Thyroid gland (tissue), 4 donors: ENCODE data around the gene PIGW.

Source experiments
- POLR2A ChIP-seq, 2 donors: fragments of 450-650 bp; IDR thresholded peaks; one replicate each; pipeline ENCODE4 v1.6.1; 2017; ENCODE audit warnings: antibody characterized with exemption in 2 of 2, mild to moderate bottlenecking in 2 of 2, moderate library complexity in 1 of 2
- TF ChIP-seq, protein P1 (sequence below), 6 experiments: fragments of 200-600 bp in 3 of 6; fragments of 450-650 bp in 3 of 6; sonication (generic) in 3 of 6; IDR thresholded peaks; one replicate each; pipeline ENCODE4 v1.5.1; 2016 to 2019; ENCODE audit warnings: antibody characterized with exemption in 6 of 6, mild to moderate bottlenecking in 2 of 6, inconsistent platforms in 1 of 6, moderate library complexity in 1 of 6

DNA sequence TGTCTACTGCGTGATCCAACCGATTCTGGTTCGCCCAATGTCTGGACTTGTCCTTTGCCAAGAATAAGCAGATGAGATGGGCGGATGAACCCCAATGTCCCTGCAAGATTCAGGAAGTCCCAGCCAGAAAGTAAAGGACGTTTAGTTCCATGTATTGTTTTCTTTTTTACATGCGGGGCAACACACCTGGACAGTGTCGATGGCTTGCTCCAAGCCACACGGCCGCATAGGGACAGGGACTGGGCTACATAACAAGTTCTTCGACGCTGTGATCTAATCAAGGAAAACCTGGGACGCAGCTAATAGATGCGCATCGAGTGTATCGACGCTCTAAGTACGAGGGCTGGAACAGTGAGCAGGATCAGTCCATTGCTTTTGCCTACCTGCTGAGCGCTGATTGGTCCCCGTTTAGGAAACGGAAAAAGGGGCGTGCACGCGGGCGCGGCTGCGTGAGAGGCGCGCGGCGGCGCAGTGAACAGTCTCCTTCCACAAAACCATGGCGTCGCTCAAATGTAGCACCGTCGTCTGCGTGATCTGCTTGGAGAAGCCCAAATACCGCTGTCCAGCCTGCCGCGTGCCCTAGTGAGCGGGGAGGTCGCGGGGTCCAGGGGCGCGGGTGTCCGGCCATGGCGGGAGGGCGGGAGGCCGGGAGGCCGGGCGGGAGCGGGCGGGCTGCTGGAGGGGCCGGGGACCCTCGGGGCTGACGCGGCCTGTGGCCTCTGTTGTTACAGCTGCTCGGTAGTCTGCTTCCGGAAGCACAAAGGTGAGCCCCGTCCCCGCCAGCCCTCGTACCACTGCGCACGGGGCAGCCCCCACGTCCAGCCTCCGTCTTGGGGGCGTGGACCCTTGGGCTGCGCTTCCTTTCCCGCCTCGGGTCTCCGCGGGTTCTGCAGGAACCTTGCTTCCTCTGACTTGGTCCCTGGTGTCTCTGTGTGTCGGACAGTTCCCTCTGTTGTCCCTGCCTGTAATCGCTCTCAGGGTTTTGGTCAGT is 48.3 kb upstream of the PIGW start, which contains the start of gene ZNHIT3:
- TF ChIP-seq, protein P1, sequence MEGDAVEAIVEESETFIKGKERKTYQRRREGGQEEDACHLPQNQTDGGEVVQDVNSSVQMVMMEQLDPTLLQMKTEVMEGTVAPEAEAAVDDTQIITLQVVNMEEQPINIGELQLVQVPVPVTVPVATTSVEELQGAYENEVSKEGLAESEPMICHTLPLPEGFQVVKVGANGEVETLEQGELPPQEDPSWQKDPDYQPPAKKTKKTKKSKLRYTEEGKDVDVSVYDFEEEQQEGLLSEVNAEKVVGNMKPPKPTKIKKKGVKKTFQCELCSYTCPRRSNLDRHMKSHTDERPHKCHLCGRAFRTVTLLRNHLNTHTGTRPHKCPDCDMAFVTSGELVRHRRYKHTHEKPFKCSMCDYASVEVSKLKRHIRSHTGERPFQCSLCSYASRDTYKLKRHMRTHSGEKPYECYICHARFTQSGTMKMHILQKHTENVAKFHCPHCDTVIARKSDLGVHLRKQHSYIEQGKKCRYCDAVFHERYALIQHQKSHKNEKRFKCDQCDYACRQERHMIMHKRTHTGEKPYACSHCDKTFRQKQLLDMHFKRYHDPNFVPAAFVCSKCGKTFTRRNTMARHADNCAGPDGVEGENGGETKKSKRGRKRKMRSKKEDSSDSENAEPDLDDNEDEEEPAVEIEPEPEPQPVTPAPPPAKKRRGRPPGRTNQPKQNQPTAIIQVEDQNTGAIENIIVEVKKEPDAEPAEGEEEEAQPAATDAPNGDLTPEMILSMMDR (IDR thresholded peaks at IDR 0.05) = no peak
- peak in 1 of 2 donors; percentile 69 for TF ChIP-seq POLR2A (IDR thresholded peaks at IDR 0.05)
